Astrocyte of the cerebellum (primary cell): ENCODE data around the gene SMARCA4.

Source experiments
- DNase-seq: peaks from one replicate; pipeline ENCODE4 v3.0.0-alpha.2; 2011; ENCODE audit warnings: low read depth
- H3K4me3 ChIP-seq: 2 replicates; pipeline ENCODE4 v1.5.1; 2011; ENCODE audit warnings: mild to moderate bottlenecking, low read depth, low read length, moderate library complexity
- in situ Hi-C: cut with HindIII; loops from 2 replicates; pipeline ENCODE4 v1.10.0; 2017; ENCODE audit warnings: low sequenced_read_pairs
- TF ChIP-seq, protein P1 (sequence below): IDR thresholded peaks from 2 replicates; pipeline ENCODE4 v1.5.1; 2012; ENCODE audit warnings: low read length, low read depth, moderate library complexity, mild to moderate bottlenecking; ENCODE audit errors: missing control alignments

SMARCA4 gene

DNA sequence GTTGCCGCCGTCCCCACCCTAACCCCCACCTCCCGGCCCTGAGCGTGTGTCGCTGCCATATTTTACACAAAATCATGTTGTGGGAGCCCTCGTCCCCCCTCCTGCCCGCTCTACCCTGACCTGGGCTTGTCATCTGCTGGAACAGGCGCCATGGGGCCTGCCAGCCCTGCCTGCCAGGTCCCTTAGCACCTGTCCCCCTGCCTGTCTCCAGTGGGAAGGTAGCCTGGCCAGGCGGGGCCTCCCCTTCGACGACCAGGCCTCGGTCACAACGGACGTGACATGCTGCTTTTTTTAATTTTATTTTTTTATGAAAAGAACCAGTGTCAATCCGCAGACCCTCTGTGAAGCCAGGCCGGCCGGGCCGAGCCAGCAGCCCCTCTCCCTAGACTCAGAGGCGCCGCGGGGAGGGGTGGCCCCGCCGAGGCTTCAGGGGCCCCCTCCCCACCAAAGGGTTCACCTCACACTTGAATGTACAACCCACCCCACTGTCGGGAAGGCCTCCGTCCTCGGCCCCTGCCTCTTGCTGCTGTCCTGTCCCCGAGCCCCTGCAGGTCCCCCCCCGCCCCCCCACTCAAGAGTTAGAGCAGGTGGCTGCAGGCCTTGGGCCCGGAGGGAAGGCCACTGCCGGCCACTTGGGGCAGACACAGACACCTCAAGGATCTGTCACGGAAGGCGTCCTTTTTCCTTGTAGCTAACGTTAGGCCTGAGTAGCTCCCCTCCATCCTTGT, 38.8 kb upstream of the SMARCA4 start:
- in situ Hi-C loops = no loop called here
- TF ChIP-seq, protein P1, sequence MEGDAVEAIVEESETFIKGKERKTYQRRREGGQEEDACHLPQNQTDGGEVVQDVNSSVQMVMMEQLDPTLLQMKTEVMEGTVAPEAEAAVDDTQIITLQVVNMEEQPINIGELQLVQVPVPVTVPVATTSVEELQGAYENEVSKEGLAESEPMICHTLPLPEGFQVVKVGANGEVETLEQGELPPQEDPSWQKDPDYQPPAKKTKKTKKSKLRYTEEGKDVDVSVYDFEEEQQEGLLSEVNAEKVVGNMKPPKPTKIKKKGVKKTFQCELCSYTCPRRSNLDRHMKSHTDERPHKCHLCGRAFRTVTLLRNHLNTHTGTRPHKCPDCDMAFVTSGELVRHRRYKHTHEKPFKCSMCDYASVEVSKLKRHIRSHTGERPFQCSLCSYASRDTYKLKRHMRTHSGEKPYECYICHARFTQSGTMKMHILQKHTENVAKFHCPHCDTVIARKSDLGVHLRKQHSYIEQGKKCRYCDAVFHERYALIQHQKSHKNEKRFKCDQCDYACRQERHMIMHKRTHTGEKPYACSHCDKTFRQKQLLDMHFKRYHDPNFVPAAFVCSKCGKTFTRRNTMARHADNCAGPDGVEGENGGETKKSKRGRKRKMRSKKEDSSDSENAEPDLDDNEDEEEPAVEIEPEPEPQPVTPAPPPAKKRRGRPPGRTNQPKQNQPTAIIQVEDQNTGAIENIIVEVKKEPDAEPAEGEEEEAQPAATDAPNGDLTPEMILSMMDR = no peak
- DNase-seq = no peak
- H3K4me3 ChIP-seq = no peak overlapping the region

DNA sequence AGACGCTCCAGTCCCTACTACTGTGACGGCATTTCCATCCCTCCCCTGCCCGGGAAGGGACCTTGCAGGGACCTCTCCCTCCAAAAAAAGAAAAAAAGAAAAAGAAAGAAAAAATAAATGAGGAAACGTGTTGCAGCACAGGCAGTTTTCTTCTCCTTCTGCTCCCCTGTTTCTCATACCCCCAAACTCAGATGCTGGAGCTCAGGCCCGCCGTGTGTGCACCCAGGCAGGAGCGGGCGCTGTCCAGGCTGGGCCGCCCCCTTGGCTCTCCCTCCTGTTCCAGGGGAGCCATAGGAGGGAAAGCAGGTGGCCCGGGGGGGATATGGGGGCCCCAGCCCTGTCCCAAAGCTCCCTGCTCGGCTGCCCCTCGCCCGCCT, 38.2 kb upstream of the SMARCA4 start:
- TF ChIP-seq, protein P1 = no peak
- in situ Hi-C loops = no loop called here
- H3K4me3 ChIP-seq = no peak overlapping the region
- no peak for DNase-seq

DNA sequence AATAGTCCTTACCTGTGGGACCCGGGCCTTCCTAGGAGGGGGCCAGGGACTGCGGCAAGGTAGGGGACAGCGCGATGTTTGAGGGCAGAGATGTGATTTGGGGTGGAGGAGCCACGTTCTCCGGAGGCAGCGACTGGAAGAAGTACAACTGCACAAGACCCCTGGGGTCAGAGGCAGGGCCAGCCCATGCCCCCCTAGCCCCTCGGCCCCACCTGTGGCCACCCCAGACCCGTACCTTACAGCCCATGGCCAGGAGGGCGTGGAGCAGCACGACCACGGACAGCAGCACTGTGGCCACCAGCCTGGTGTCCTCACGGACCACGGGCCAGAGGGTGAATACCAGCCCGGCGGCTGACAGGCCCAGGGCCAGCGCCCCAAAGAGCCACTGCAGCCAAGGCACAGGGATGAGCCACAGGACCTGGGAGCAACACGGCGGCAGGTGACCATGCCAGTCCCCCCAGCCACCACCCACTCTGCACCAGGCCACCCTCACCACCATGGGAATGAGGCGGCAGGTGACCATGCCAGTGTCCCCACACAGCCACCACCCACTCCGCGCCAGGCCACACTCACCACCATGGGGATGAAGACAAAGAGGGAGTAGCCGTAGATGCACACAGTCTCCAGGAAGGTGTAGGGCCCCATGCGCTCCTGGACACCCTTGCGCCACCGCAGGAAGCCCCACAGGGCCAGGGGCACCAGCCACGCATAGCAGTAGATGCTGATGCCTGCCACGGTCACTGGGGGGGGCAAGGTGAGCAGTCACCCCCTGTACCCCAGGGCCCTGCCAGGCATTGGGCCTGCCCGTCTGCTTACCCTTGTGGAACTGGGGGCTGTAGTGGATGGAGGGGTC, 37.3 kb upstream of the SMARCA4 start:
- TF ChIP-seq, protein P1 = no peak
- no peak overlapping the region for H3K4me3 ChIP-seq
- in situ Hi-C loops = no loop called here
- no peak for DNase-seq

DNA sequence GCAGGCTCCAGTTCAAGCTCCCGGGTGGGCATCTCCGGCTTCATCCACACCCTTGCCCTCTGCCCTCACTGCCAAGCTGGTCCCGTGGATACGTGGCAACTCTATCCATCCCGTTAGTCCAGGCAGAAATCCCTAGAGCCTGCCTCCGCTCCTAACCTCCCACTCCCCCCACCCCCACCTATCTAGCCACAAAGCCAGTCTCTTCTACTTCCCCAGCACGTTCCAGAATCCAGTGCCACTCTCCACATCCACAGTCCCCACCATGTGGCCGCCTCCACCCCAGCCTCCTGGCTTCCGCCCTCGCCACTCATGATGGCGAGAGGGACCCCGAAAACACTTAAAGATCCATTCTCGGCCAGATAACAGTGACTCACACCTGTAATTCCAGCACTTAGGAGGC, 36.2 kb upstream of the SMARCA4 start:
- in situ Hi-C loops = no loop called here
- no peak for DNase-seq
- H3K4me3 ChIP-seq = no peak overlapping the region
- TF ChIP-seq, protein P1 = no peak

DNA sequence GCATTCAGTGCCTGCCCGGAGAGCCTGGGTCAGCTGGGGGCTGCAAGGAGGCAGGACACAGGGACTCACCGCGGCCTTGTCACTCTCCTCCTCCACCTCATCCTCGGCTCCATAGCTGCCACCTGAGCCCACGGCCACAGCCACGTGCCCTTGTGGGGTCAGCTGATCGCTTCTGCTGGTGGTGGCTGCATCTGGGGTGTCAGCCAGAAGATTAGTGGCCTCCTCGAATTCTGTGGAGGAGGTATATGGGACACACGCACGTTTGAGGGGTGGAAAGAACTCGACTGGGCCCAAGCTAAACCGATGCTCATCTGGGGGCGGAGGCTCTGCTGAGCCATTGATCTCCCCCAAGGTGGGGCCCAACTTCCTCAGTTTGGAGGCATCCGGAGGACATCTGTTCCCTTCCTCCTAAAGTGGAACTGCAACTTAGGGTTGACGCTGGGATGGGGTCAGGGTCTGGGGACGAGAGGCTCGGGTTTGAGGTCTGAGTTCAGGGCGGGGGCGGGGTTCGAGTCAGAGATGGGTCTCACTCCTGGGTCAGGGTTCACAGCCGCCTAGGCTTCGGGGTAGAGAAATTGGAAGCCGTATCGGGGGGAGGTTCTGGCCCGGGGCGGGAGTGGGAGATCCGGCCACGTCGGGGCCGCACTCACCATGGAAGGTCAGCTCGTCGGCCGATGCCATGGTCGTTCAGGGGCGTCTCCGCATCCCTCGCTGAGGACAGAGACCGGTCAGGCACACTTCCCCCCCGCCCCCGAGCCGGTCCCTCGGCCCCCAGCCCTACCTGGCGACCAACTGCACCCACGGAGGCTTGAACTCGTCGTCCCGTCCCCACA, 32.9 kb upstream of the SMARCA4 start:
- TF ChIP-seq, protein P1 = no peak
- no peak for DNase-seq
- H3K4me3 ChIP-seq = peak overlapping the region; percentile 88
- in situ Hi-C loops = no loop called here
